HG03469 (cell line): Measurements from ENCODE around the gene CHST4.
"Not testable (repeated sequence)": the region's sequence is repeated elsewhere in the genome, so short reads cannot be mapped to it uniquely, and the experiment has no call there.

Source experiments
- ATAC-seq: cut with Tn5 transposase; IDR thresholded peaks from one replicate; pipeline ENCODE4 v1.9.1; 2021; ENCODE audit warnings: mild to moderate bottlenecking, moderate library complexity, moderate number of reproducible peaks; ENCODE audit not compliant: unreplicated experiment

CHST4 gene

GRCh38 chr16:71568551-71568950 is 42.3 kb downstream of the CHST4 start:
- no peak for ATAC-seq

GRCh38 chr16:71569621-71570020 is 43.4 kb downstream of the CHST4 start:
- ATAC-seq, result no peak

- ATAC-seq, result no peak
Observed at GRCh38 chr16:71570144-71570543, 43.9 kb downstream of the CHST4 start.

GRCh38 chr16:71572497-71573116 is 46.4 kb downstream of the CHST4 start:
- no peak for ATAC-seq

- no peak for ATAC-seq
Observed at GRCh38 chr16:71573387-71574094, 47.3 kb downstream of the CHST4 start.

- ATAC-seq, result no peak
Observed at GRCh38 chr16:71574702-71575101, 48.5 kb downstream of the CHST4 start.

- ATAC-seq, result no peak
Observed at GRCh38 chr16:71576971-71577370, 50.7 kb downstream of the CHST4 start, which contains the start of gene TAT. TSS of gene TAT (minus strand) at chr16:71577092. CDS start at chr16:71576415, 677 bp downstream.

- not testable (repeated sequence) for ATAC-seq
Observed at GRCh38 chr16:71582553-71582848, 56.3 kb downstream of the CHST4 start.

GRCh38 chr16:71584543-71585317 is 58.5 kb downstream of the CHST4 start:
- ATAC-seq, result no peak

- ATAC-seq, result no peak
Observed at GRCh38 chr16:71585318-71585703, 59.1 kb downstream of the CHST4 start.
